Measurements from ENCODE around the gene SYCP2L. TPM values are rescaled to one million over a fixed set of nuclear protein-coding genes. Genes with fewer than 3 reads are reported as not detected.
"Not testable (repeated sequence)": the region's sequence is repeated elsewhere in the genome, so short reads cannot be mapped to it uniquely, and the experiment has no call there.

SYCP2L gene
- total and polyA plus RNA-seq, 10 of the 15 experiments (the other 5 are each of a cell fraction or from before 2014, with no cell fraction given), result 0.03 to 0.12 (median 0.04) TPM; not detected in 7

- TF ChIP-seq PAX8 (IDR thresholded peaks at IDR 0.05) (no peak), SMAD1 (IDR thresholded peaks at IDR 0.05; ENCODE audit: low read depth, partially characterized antibody) (no peak), LARP7 (IDR thresholded peaks at IDR 0.05) (no peak), RELB (IDR thresholded peaks at IDR 0.05; ENCODE audit: low read depth) (no peak), ATF3 (IDR thresholded peaks at IDR 0.05; ENCODE audit: borderline replicate concordance, extremely low read depth, low read depth, low read length) (no peak), POU2F2 (IDR thresholded peaks at IDR 0.05; ENCODE audit: borderline replicate concordance, low read depth, low read length) (no peak), PBX3 (IDR thresholded peaks at IDR 0.05; ENCODE audit: insufficient replicate concordance, low read depth, low read length) (no peak)
These were observed 34.4 kb upstream of the SYCP2L start (continued) for GRCh38 chr6:10852361-10852960.

- ATAC-seq, result not testable (repeated sequence)
- 47% methylated on average over 6 of the region's 6 CpGs for WGBS (ENCODE audit: insufficient coverage, insufficient replicate concordance, low lambda C conversion rate, missing lambda C conversion rate)
These were observed 33.0 kb upstream of the SYCP2L start for GRCh38 chr6:10853849-10854300.

More at GRCh38 chr6:10853849-10854300, 33.0 kb upstream of the SYCP2L start:
- POLR2A ChIA-PET; DNase-seq (ENCODE audit: low read depth, low spot score); H3K4me2 ChIP-seq (ENCODE audit: control insufficient read depth, insufficient read depth); H3K4me3 ChIP-seq; RAD21 ChIA-PET (ENCODE audit: unreplicated experiment); SMC1A ChIA-PET (ENCODE audit: uncharacterized antibody, unreplicated experiment); CTCF ChIA-PET; BruUV-seq (replicated peaks); H3K4me1 ChIP-seq (ENCODE audit: control insufficient read depth, insufficient read depth, low read length); intact Hi-C loops (cut with micrococcal nuclease; ENCODE audit: unreplicated experiment); H2AFZ ChIP-seq (ENCODE audit: control insufficient read depth, low read depth, low read length); H3K27me3 ChIP-seq (replicated peaks in 1 of 2; ENCODE audit: control insufficient read depth in 2 of 2, insufficient read depth in 2 of 2, low read length in 1 of 2); H3K27ac ChIP-seq (ENCODE audit: control insufficient read depth, insufficient read depth); in situ Hi-C loops (cut with MboI); H3K36me3 ChIP-seq (ENCODE audit: control insufficient read depth in 2 of 2, insufficient read depth in 2 of 2, low read length in 1 of 2); H3K79me2 ChIP-seq (ENCODE audit: control insufficient read depth, insufficient read depth, low read length); H3K9me3 ChIP-seq (replicated peaks; ENCODE audit: control insufficient read depth, insufficient read depth, low read length); H3K9ac ChIP-seq (ENCODE audit: control insufficient read depth, insufficient read depth, low read length); FAIRE-seq; H4K20me1 ChIP-seq (ENCODE audit: control insufficient read depth, insufficient read depth): not testable (repeated sequence)
- 0 out of 2 replicates have a peak, but pooled peaks have one; percentile 51 for TF ChIP-seq MLLT1 (IDR thresholded peaks at IDR 0.05)

All from GM12878 (cell line).